ENCODE measurements around the gene GIMAP7. TPM values are rescaled to one million over a fixed set of nuclear protein-coding genes. Genes with fewer than 3 reads are reported as not detected.
"Not testable (repeated sequence)": the region's sequence is repeated elsewhere in the genome, so short reads cannot be mapped to it uniquely, and the experiment has no call there.

GIMAP7 gene
- total and polyA plus RNA-seq, 2 donors (not counting 1 experiment from before 2014, with no cell fraction given), result 0.16 to 0.30 TPM

- POLR2A ChIA-PET; DNase-seq; H3K4me2 ChIP-seq (replicated peaks; ENCODE audit: low read depth, low read length, poor library complexity, severe bottlenecking); intact Hi-C loops (cut with micrococcal nuclease); H3K27ac Mint-ChIP-seq; H3K27me3 ChIP-seq (replicated peaks in 1 of 4; ENCODE audit: control extremely low read depth in 1 of 4, control insufficient read depth in 3 of 4, insufficient read depth in 4 of 4, low read length in 3 of 4); H3K4me3 ChIP-seq (ENCODE audit: control extremely low read depth in 1 of 5, extremely low read depth in 1 of 5, insufficient read depth in 1 of 5, low read depth in 2 of 5, low read length in 4 of 5); H3K4me3 Mint-ChIP-seq; H4K20me1 ChIP-seq (ENCODE audit: control insufficient read depth, insufficient read depth, low read length, poor library complexity, severe bottlenecking); H3K9me3 ChIP-seq (ENCODE audit: control extremely low read depth in 1 of 3, control insufficient read depth in 2 of 3, insufficient read depth in 1 of 3, low read length in 2 of 3); ATAC-seq (ENCODE audit: low read depth); H3K79me2 ChIP-seq (ENCODE audit: control insufficient read depth, insufficient read depth, low read length); H2AFZ ChIP-seq (ENCODE audit: insufficient read depth, low read depth, low read length, poor library complexity, severe bottlenecking); H3K36me3 ChIP-seq (replicated peaks in 1 of 2; ENCODE audit: control extremely low read depth in 1 of 2, control insufficient read depth in 1 of 2, extremely low read depth in 1 of 2, insufficient read depth in 2 of 2, low read length in 1 of 2); CTCF ChIA-PET; H3K9ac ChIP-seq (ENCODE audit: low read length); H3K27ac ChIP-seq (ENCODE audit: low read length in 2 of 2); H3K9me3 Mint-ChIP-seq (ENCODE audit: insufficient read depth): not testable (repeated sequence)
- Mint-ChIP-seq H3K4me1 (peaks cover 17% of the 10 kb centered on the region), H3K27me3 (peaks cover 14% of the 10 kb centered on the region)
- peaks cover 7 to 14% of the 10 kb centered on the region in 2 donors for H3K4me1 ChIP-seq (ENCODE audit: control insufficient read depth in 2 of 2, insufficient read depth in 2 of 2, low read length in 2 of 2)
- no CpG with 5 or more reads among the region's 3 CpGs for WGBS (ENCODE audit: insufficient coverage)
Observed at GRCh38 chr7:150484071-150484470, 30.6 kb upstream of the GIMAP7 start.

- Histone ChIP-seq H3K9ac (ENCODE audit: low read length) (no peak overlapping the region), H3K4me3 (ENCODE audit: control extremely low read depth in 1 of 5, extremely low read depth in 1 of 5, insufficient read depth in 1 of 5, low read depth in 2 of 5, low read length in 4 of 5) (no peak overlapping the region), H3K4me1 (ENCODE audit: control insufficient read depth in 2 of 2, insufficient read depth in 2 of 2, low read length in 2 of 2) (peaks cover 7 to 8% of the 10 kb centered on the region in 2 donors), H4K20me1 (ENCODE audit: control insufficient read depth, insufficient read depth, low read length, poor library complexity, severe bottlenecking) (no peaks in the 10 kb centered on the region), H3K36me3 (replicated peaks in 1 of 2; ENCODE audit: control extremely low read depth in 1 of 2, control insufficient read depth in 1 of 2, extremely low read depth in 1 of 2, insufficient read depth in 2 of 2, low read length in 1 of 2) (no peaks in the 10 kb centered on the region), H2AFZ (ENCODE audit: insufficient read depth, low read depth, low read length, poor library complexity, severe bottlenecking) (no peak overlapping the region), H3K27ac (ENCODE audit: low read length in 2 of 2) (no peak overlapping the region), H3K9me3 (ENCODE audit: control extremely low read depth in 1 of 3, control insufficient read depth in 2 of 3, insufficient read depth in 1 of 3, low read length in 2 of 3) (no peaks in the 10 kb centered on the region), H3K27me3 (replicated peaks in 1 of 4; ENCODE audit: control extremely low read depth in 1 of 4, control insufficient read depth in 3 of 4, insufficient read depth in 4 of 4, low read length in 3 of 4) (no peaks in the 10 kb centered on the region), H3K79me2 (ENCODE audit: control insufficient read depth, insufficient read depth, low read length) (no peaks in the 10 kb centered on the region), H3K4me2 (replicated peaks; ENCODE audit: low read depth, low read length, poor library complexity, severe bottlenecking) (no peak overlapping the region)
- WGBS (ENCODE audit: insufficient coverage), result no CpG with 5 or more reads among the region's 2 CpGs
- DNase-seq (no peak), ATAC-seq (ENCODE audit: low read depth) (no peak)
- H3K27ac Mint-ChIP-seq, result no peak overlapping the region
- peaks cover 9% of the 10 kb centered on the region for H3K27me3 Mint-ChIP-seq
- H3K9me3 Mint-ChIP-seq (ENCODE audit: insufficient read depth), result no peaks in the 10 kb centered on the region
- ChIA-PET CTCF (no interaction called here), POLR2A (no interaction called here)
- H3K4me1 Mint-ChIP-seq, result peaks cover 12% of the 10 kb centered on the region
- intact Hi-C loops (cut with micrococcal nuclease), result no loop called here
- TF ChIP-seq EZH2 (IDR thresholded peaks at IDR 0.05; ENCODE audit: borderline replicate concordance, insufficient read depth, low read depth, low read length, poor library complexity, severe bottlenecking) (no peak), CTCF (IDR thresholded peaks at IDR 0.05) (no peak)
- no peak overlapping the region for H3K4me3 Mint-ChIP-seq
Observed at GRCh38 chr7:150487625-150488024, 27.0 kb upstream of the GIMAP7 start.
